GM12878 (cell line): ENCODE results near the gene TECTA. TPM values are rescaled to one million over a fixed set of nuclear protein-coding genes. Genes with fewer than 3 reads are reported as not detected.

Experiments
- ATAC-seq: fragments of 200-7000 bp; cut with Tn5 transposase; 3 replicates; pipeline ENCODE4 v1.9.1; 2020; ENCODE audit warnings: mild to moderate bottlenecking, moderate library complexity
- BruUV-seq: library from RNA; stranded (reverse); fragments of 400-500 nt; replicated peaks from 2 replicates; lab custom pipeline; 2021; lab: Mats Ljungman, UMichigan
- CTCF ChIA-PET: fragments of 300-600 bp; sonication (Branson Sonifier 250); formaldehyde crosslinking; extraction: SDS; loops from one replicate; lab custom pipeline; 2021; ENCODE audit warnings: inconsistent platforms; lab: Yijun Ruan, JAX
- POLR2A ChIA-PET: fragments of 350-600 bp; formaldehyde crosslinking; extraction: SDS; loops from one replicate; lab custom pipeline; 2021; ENCODE audit warnings: inconsistent platforms; lab: Charles Lee
- RAD21 ChIA-PET: fragments of 300-600 bp; sonication (Branson Sonifier 250); formaldehyde crosslinking; loops from one replicate; lab custom pipeline; 2023; ENCODE audit warnings: antibody characterized with exemption; ENCODE audit not compliant: unreplicated experiment; lab: Charles Lee
- SMC1A ChIA-PET: fragments of 300-600 bp; sonication (Branson Sonifier 250); formaldehyde crosslinking; loops from one replicate; lab custom pipeline; 2023; ENCODE audit not compliant: unreplicated experiment, uncharacterized antibody; lab: Charles Lee
- DNase-seq: peaks from one replicate; pipeline ENCODE4 v3.0.0-alpha.2; 2011; ENCODE audit warnings: low read depth, low spot score
- FAIRE-seq: peaks from 3 replicates; lab custom pipeline; 2011; peaks lifted over from hg19 to GRCh38; lab: Jason Lieb, UNC
- H2AFZ ChIP-seq: 2 replicates; pipeline ENCODE4 v1.6.0; 2011; ENCODE audit warnings: low read depth, low read length, control low read depth; ENCODE audit not compliant: control insufficient read depth
- H3K27ac ChIP-seq: 2 replicates; pipeline ENCODE4 v1.5.1; 2011; ENCODE audit warnings: control low read depth; ENCODE audit not compliant: control insufficient read depth, insufficient read depth
- H3K27me3 ChIP-seq, 2 experiments: replicated peaks in 1 of 2; 2 replicates each; pipeline versions ENCODE4 v1.6.0 to v1.6.1; 2011; ENCODE audit warnings: low read length in 1 of 2; ENCODE audit not compliant: control insufficient read depth in 2 of 2, insufficient read depth in 2 of 2
- H3K36me3 ChIP-seq, 2 experiments: 2 replicates each; pipeline ENCODE4 v1.5.1; 2011; ENCODE audit warnings: low read length in 1 of 2; ENCODE audit not compliant: control insufficient read depth in 2 of 2, insufficient read depth in 2 of 2
- H3K4me1 ChIP-seq: 2 replicates; pipeline ENCODE4 v1.6.1; 2011; ENCODE audit warnings: mild to moderate bottlenecking, low read length, moderate library complexity, mixed read lengths; ENCODE audit not compliant: control insufficient read depth, insufficient read depth
- H3K4me2 ChIP-seq: 2 replicates; pipeline ENCODE4 v1.6.0; 2011; ENCODE audit warnings: control low read depth; ENCODE audit not compliant: control insufficient read depth, insufficient read depth
- H3K4me3 ChIP-seq: fragments of 200-600 bp; sonication (generic); 2 replicates; pipeline ENCODE4 v1.5.1; 2016
- H3K79me2 ChIP-seq: 2 replicates; pipeline ENCODE4 v1.6.0; 2011; ENCODE audit warnings: low read length; ENCODE audit not compliant: control insufficient read depth, insufficient read depth
- H3K9ac ChIP-seq: 2 replicates; pipeline ENCODE4 v1.8.0; 2011; ENCODE audit warnings: low read length, control low read depth, mixed read lengths; ENCODE audit not compliant: control insufficient read depth, insufficient read depth
- H3K9me3 ChIP-seq: replicated peaks from 3 replicates; pipeline ENCODE4 v1.5.1; 2011; ENCODE audit warnings: mild to moderate bottlenecking, low read length; ENCODE audit not compliant: control insufficient read depth, insufficient read depth
- H4K20me1 ChIP-seq: 2 replicates; pipeline ENCODE4 v1.6.0; 2011; ENCODE audit not compliant: control insufficient read depth, insufficient read depth
- CEBPB ChIP-seq, 2 experiments: fragments of 150-350 bp in 1 of 2; IDR thresholded peaks; 2 replicates each; pipeline ENCODE4 v1.6.1; 2012 to 2014; ENCODE audit warnings: low read depth in 2 of 2, low read length in 2 of 2, borderline replicate concordance in 1 of 2, inconsistent platforms in 1 of 2
- DPF2 ChIP-seq: fragments of 450-650 bp; IDR thresholded peaks from 2 replicates; pipeline ENCODE4 v1.6.1; 2017; ENCODE audit warnings: mild to moderate bottlenecking
- E2F4 ChIP-seq: IDR thresholded peaks from 2 replicates; pipeline ENCODE4 v1.6.1; 2012; ENCODE audit warnings: low read depth, low read length, improper control_type of control experiment
- E2F8 ChIP-seq: fragments of 450-650 bp; IDR thresholded peaks from 2 replicates; pipeline ENCODE4 v1.6.1; 2018; ENCODE audit warnings: mild to moderate bottlenecking, low read depth, moderate library complexity; ENCODE audit not compliant: partially characterized antibody
- HCFC1 ChIP-seq: fragments of 150-350 bp; IDR thresholded peaks from 2 replicates; pipeline ENCODE4 v1.6.1; 2014; ENCODE audit warnings: low read length
- HDAC2 ChIP-seq: fragments of 200-600 bp; sonication (generic); IDR thresholded peaks from 2 replicates; pipeline ENCODE4 v1.6.1; 2017
- JUND ChIP-seq: IDR thresholded peaks from 2 replicates; pipeline ENCODE4 v1.6.1; 2012; ENCODE audit warnings: low read depth, mild to moderate bottlenecking, low read length, improper control_type of control experiment, moderate library complexity
- KAT2A ChIP-seq: conservative IDR thresholded peaks from 2 replicates; pipeline ENCODE4 v1.6.1; 2011; ENCODE audit warnings: low read depth, low read length; ENCODE audit not compliant: control insufficient read depth
- MAX ChIP-seq: IDR thresholded peaks from 2 replicates; pipeline ENCODE4 v1.6.1; 2012; ENCODE audit warnings: low read depth, low read length, improper control_type of control experiment
- NFXL1 ChIP-seq: fragments of 450-650 bp; IDR thresholded peaks from 2 replicates; pipeline ENCODE4 v1.6.1; 2017; ENCODE audit warnings: antibody characterized with exemption, mild to moderate bottlenecking, borderline replicate concordance
- NFYA ChIP-seq: IDR thresholded peaks from 2 replicates; pipeline ENCODE4 v1.6.1; 2011; ENCODE audit warnings: low read depth, mild to moderate bottlenecking, low read length, improper control_type of control experiment, borderline replicate concordance
- NR2C2 ChIP-seq: IDR thresholded peaks from 2 replicates; pipeline ENCODE4 v1.6.1; 2011; ENCODE audit warnings: borderline replicate concordance, low read depth; ENCODE audit not compliant: control insufficient read depth, insufficient read length
- SMAD1 ChIP-seq: fragments of 450-650 bp; IDR thresholded peaks from 2 replicates; pipeline ENCODE4 v1.6.1; 2018; ENCODE audit warnings: mild to moderate bottlenecking, low read depth; ENCODE audit not compliant: partially characterized antibody
- YBX1 ChIP-seq: fragments of 450-650 bp; IDR thresholded peaks from 2 replicates; pipeline ENCODE4 v1.6.1; 2016; ENCODE audit warnings: antibody characterized with exemption
- ZBTB4 ChIP-seq: fragments of 450-650 bp; formaldehyde crosslinking; IDR thresholded peaks from 2 replicates; pipeline ENCODE4 v1.4.0; 2022; ENCODE audit warnings: mild to moderate bottlenecking, moderate library complexity
- WGBS: methylation state at CpG from one replicate; pipeline ENCODE4 v1.1.6; 2016; ENCODE audit warnings: low lambda C conversion rate; ENCODE audit not compliant: insufficient replicate concordance, insufficient coverage; ENCODE audit errors: missing lambda C conversion rate; 5-methylcytosine and 5-hydroxymethylcytosine counted together
- in situ Hi-C: fragments of 300-500 bp; cut with MboI; formaldehyde crosslinking; loops from 9 replicates; pipeline ENCODE4 v1.14.3; 2018; ENCODE audit warnings: mixed read lengths
- intact Hi-C: fragments of 100-400 bp; cut with micrococcal nuclease; formaldehyde crosslinking; loops from one replicate; pipeline ENCODE4 v1.14.2; 2022; ENCODE audit not compliant: unreplicated experiment
- polyA plus RNA-seq, 11 experiments: library from polyadenylated mRNA; depleted of rRNA in 4 of 11; unstranded in 6 of 11; stranded (reverse) in 5 of 11; fragments of >200 nt; fragmentation: Nextera tagmentation in 4 of 11; fragmentation: Illumina TruSeq in 1 of 11; extraction: Ambion mirVana in 4 of 11; extraction: Trizol in 1 of 11; gene quantifications; 1 replicate in 1 of 11; 2 replicates in 10 of 11; pipeline versions ENCODE4 v1.2.1 to v1.2.3, GENCODE V29; 2011 to 2016; ENCODE audit warnings: inconsistent platforms in 2 of 11, missing spikeins in 2 of 11, low read depth in 1 of 11
- total RNA-seq, 4 experiments: library from RNA; depleted of rRNA in 3 of 4; stranded (reverse); fragments of >200 nt in 3 of 4; fragmentation: Illumina TruSeq in 1 of 4; extraction: Trizol in 1 of 4; gene quantifications; 2 replicates each; pipeline versions ENCODE4 v1.2.1 to v1.2.3, GENCODE V29; 2013 to 2021

The TECTA gene
- total and polyA plus RNA-seq, 10 of the 15 experiments (the other 5 are each of a cell fraction or from before 2014, with no cell fraction given) = under 0.01 to 0.14 (median 0.05) TPM; not detected in 1

- TF ChIP-seq ZBTB4 (no peak), DPF2 (no peak), KAT2A (no peak), SMAD1 (no peak)
Observed at GRCh38 chr11:121141066-121141465, 40.0 kb downstream of the TECTA start (continued).

GRCh38 chr11:121143921-121144320 is 42.9 kb downstream of the TECTA start:
- Histone ChIP-seq H3K4me1 (no peaks in the 10 kb centered on the region), H3K36me3 (no peaks in the 10 kb centered on the region), H3K79me2 (no peaks in the 10 kb centered on the region), H3K4me3 (no peak overlapping the region), H3K9ac (no peak overlapping the region), H4K20me1 (no peaks in the 10 kb centered on the region), H3K27me3 (peaks cover 4 to 9% of the 10 kb centered on the region in 2 experiments; a peak in 3 of 4 replicates), H3K4me2 (no peak overlapping the region), H2AFZ (no peak overlapping the region), H3K9me3 (no peaks in the 10 kb centered on the region), H3K27ac (no peak overlapping the region)
- intact Hi-C loops = no loop called here
- WGBS = 28% methylated on average over 5 of the region's 5 CpGs
- FAIRE-seq = no peak
- SMC1A ChIA-PET = no interaction called here
- CTCF ChIA-PET = no interaction called here
- BruUV-seq = no TSS peak
- ATAC-seq = no peak
- RAD21 ChIA-PET = no interaction called here
- no peak for DNase-seq
- POLR2A ChIA-PET = no interaction called here
- in situ Hi-C loops = no loop called here
- TF ChIP-seq YBX1 (no peak), E2F8 (no peak), MAX (no peak), E2F4 (no peak), HCFC1 (no peak), CEBPB (IDR thresholded peaks at IDR 0.05; ENCODE audit: borderline replicate concordance in 1 of 2, low read depth in 2 of 2, low read length in 2 of 2) (no peak), JUND (no peak), NFYA (no peak), NFXL1 (no peak), NR2C2 (no peak), DPF2 (no peak), HDAC2 (no peak)
